ENCODE measurements around the gene SPPL2C.

SPPL2C gene

DNA sequence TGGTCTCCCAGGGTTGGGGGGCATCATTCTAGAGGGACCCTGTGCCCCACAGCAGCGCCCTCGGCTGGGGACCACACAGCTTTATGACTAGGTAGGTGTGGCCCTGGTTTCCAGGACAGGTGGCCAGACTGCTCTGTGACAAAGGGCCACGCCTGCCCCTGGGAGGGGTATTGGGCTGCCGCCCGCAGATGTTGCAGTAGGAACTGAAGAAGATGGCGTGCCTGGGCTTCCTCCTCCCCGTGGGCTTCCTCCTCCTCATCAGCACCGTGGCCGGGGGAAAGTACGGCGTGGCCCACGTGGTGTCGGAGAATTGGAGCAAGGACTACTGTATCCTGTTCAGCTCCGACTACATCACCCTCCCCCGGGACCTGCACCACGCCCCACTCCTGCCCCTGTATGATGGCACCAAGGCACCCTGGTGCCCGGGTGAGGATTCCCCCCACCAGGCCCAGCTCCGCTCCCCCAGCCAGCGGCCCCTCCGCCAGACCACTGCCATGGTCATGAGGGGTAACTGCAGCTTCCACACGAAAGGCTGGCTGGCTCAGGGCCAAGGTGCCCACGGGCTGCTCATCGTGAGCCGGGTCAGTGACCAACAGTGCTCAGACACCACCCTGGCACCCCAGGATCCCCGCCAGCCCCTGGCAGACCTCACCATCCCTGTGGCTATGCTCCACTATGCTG is at the start of gene SPPL2C:
Gene SPPL2C, plus strand, starts transcription at position 187 of the 681 bp plus-strand sequence. Its CDS starts 26 bp downstream, at position 213.
- no peak for DNase-seq (ENCODE audit: low spot score)

GRCh38 chr17:45800816-45801215 is 43.9 kb upstream of the SPPL2C start:
- no peak for DNase-seq (ENCODE audit: low spot score)

GRCh38 chr17:45801421-45801820 is 43.3 kb upstream of the SPPL2C start:
- no peak for DNase-seq (ENCODE audit: low spot score)

GRCh38 chr17:45808845-45809244 is 35.8 kb upstream of the SPPL2C start:
- DNase-seq (ENCODE audit: low spot score), result no peak

DNA sequence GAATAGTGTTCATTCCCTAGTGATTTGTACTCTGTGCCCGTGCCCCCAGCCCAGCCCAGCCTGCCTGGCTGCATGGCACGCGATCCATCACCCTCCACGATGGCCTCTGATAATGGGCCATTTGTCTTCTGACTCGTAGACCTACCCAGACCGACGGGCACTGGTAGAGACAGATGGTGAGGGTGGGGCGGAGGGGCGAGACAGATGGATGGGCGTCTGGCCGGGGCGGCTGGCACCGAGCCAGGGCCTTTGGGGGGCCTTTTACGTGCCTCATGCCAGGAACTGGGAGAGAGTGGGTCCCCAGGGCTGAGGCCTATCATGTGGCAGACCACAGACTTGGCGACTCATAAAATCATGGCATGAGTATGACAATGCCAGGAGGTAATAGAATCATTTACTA is 35.2 kb upstream of the SPPL2C start:
- no peak for DNase-seq (ENCODE audit: low spot score)

GRCh38 chr17:45812102-45812501 is 32.6 kb upstream of the SPPL2C start:
- DNase-seq (ENCODE audit: low spot score), result no peak

DNA sequence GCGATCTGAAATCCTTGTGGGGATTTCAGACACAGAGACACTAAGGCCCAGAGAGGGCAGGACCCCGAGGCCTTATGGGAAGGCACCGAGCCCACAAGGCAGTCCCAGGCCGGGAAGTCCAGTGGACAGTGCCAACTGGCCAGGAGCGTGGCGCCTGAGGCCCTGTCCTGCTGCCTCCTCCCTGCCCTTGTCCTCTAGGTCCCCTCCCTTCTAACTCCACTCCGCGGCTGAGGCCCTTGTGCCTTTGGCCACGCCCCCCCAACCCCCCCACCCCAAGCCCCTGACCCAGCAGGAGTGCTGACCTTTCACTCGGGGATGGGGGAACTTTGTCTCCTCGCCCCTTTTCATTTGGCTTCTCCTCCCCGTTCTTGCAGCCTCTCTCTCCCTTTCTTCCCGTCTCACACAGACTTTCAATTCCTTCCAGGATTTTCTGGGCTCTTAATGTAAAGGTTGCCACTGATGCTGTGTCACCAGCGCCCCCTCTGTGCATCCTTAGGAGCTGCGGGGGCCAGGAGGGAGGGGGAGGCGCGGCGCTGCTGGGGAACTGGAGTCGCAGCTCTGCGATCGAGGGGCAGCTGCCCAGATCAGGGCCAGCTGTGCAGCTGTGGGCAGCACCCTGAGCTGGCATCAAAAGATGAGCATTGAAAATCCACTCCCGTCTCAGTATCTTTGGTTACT is 31.5 kb upstream of the SPPL2C start:
- no peak for DNase-seq (ENCODE audit: low spot score)

DNA sequence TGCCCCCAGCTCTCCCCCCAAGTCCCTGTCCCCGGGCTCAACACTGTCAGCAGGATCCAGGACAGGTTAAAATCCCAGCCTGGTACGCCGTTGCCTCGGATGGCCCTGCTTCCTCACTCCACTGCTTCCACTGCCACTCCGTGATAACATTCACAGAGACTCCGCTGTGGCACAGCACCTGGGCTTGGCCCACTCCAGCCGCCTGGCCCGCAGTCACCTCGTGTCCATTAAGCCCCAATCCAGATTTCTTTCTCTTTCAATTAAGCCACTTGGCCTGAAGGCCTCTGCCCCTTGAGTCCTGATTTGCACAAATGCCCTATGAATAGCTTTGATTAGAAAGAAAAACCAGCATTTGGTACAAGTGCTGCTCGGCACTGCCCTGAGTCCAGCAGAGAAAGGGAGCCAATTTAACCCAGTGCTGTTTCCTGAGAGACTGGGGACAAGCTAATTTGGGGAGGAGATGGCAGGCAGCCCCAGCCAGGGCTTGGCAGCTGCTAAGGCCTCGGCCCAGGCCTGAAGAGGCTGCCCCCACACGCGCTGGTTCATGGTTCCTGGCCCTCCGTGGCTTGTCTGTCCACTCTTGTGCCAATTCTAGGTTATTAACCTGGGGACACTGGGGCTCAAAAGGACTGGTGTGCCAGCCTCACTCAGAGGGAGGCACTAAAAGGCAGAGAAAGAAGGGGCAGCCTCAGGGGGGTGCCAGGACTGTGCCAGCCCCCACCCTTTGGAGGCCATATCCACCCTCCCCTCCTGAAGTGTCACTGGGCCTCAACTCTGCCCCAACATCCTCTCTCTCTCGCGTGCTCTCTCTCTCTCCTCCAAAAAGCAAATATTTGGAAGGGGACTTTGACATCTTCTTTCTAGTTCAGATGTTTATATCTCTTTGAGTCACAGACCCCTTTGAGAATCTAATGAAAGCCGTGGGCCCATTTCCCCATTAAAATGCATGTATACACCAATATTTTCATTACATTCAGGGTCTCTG is 29.8 kb upstream of the SPPL2C start:
- no peak for DNase-seq (ENCODE audit: low spot score)

- DNase-seq (ENCODE audit: low spot score), result no peak
These were observed 28.9 kb upstream of the SPPL2C start for GRCh38 chr17:45815752-45816151.

DNA sequence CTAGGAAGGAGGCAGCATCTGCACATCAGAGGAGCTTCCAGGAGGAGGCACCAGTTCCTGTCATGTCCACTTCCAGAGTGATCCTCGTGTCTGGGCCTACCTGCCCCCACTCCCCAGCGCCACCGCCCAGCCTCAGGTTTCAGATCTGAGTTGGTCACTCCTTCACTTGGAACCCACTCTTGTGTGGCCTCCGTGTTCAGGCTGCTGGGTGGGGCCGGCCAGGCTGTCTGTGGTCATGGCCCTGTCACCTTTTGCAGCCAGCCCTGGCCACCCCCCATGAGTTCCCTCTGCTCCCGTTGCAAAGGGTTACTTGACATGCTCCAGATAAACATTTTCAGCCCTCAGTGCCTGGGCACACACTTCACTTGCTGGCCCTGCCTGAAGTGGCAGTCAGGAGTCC is 26.6 kb upstream of the SPPL2C start:
- DNase-seq (ENCODE audit: low spot score), result no peak

GRCh38 chr17:45818699-45819098 is 26.0 kb upstream of the SPPL2C start:
- no peak for DNase-seq (ENCODE audit: low spot score)

- no peak for DNase-seq (ENCODE audit: low spot score)
These were observed 25.0 kb upstream of the SPPL2C start for GRCh38 chr17:45819632-45820031.

DNA sequence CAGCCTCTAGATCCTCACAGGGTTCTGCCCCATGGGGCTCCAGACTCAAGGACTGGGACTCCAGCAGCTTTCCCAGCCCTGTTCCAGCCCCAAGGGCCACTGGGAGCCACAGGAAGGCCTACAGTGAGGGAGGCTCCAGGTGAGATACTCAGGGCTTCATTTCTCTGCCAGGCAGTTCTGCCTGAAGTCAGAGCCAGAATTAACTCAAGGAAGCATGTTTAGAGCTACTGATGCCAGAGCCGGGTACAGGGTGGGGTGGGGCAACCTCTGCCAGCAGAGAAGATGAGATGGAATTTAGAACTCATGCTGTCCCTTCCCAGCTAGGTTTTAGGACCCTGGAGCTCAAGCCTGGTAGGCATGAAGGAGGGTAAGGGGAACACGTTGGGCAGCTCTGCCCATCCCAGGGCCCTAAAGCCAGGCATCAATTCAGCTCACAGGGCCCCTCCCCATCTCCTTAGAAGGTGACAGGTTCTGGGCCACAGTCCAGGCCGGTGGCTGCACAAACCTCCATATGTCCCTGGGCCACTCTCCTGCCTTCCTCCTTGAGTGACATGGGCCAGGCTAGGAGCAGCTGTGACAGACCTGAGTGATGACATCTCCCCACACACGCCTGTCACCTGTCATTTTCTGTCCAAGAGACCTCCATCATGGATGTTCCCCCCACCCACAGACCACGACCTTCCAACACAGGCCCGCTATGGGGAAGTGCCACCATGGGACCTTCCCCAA is 24.5 kb upstream of the SPPL2C start:
- no peak for DNase-seq (ENCODE audit: low spot score)

DNA sequence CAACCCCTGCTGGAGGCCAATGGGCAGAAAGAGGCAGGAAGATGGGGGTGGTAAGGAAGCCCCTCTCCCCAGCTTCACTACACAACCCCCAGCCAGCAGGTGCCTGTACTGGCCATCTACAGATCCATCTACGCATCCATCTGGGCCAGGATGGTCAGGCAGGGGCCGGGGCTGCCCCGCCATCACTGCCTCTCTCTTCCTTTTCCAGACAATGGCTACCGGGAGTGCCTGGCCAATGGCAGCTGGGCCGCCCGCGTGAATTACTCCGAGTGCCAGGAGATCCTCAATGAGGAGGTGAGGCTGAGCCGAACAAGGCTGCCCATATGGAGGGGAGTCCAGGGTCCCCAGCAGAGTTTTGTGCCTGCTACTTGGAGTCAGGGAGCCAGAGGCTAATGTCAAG is 23.5 kb upstream of the SPPL2C start:
- no peak for DNase-seq (ENCODE audit: low spot score)

GRCh38 chr17:45823598-45823997 is 21.1 kb upstream of the SPPL2C start:
- no peak for DNase-seq (ENCODE audit: low spot score)

GRCh38 chr17:45824475-45824874 is 20.2 kb upstream of the SPPL2C start:
- DNase-seq (ENCODE audit: low spot score), result no peak

GRCh38 chr17:45824901-45825492 is 19.7 kb upstream of the SPPL2C start:
- no peak for DNase-seq (ENCODE audit: low spot score)

- DNase-seq (ENCODE audit: low spot score), result no peak
These were observed 18.9 kb upstream of the SPPL2C start for GRCh38 chr17:45825792-45826191.

GRCh38 chr17:45826919-45827588 is 17.6 kb upstream of the SPPL2C start:
- no peak for DNase-seq (ENCODE audit: low spot score)

DNA sequence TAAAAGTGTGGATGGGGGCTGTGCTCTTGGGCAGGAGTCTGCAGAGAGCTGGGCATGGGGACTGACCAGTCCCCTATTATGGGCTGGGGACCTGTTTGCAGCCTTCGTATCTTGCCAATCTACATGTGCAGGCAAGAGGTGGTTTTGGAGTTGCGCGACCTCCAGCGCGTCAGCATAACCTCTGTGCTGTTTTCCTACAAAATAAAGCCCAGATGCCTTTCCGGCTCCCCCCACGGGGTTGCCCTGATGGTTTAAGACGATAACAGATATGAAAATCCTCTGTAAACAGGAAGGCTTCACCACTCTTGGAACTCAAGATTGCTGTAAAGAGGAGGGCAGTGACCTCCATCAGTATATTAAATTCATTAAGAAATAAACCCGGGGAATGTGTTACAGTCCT is 16.5 kb upstream of the SPPL2C start:
- no peak for DNase-seq (ENCODE audit: low spot score)

DNA sequence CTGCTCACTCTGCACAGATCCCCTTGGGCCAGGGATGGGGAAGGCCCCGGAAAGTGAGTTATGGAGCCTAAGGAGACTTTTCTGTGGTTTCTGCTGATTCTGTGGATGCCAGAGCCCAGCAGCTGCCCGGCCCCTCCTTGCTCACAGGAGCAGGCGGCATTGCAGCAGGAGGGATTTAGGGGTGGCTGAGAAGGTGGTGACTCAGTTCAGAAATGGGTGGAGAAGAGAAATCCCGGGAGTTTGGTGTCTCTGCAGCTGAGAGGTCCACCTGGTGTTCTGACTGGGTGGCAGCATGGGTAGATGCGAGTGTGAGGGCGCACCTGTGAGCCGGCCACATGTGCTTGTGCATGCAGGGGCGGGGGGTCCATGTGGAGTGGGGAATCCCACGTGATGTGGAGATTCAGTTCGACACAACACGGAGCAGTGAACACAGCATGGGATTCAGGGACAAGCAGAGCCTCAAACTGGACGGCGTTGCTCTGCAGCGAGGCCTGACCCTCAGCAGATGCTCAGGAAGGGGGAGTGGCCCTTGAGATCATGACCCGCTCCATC is 16.0 kb upstream of the SPPL2C start:
- DNase-seq (ENCODE audit: low spot score), result no peak
